Measurements from ENCODE around the gene ITIH1.
"Not testable (repeated sequence)": the region's sequence is repeated elsewhere in the genome, so short reads cannot be mapped to it uniquely, and the experiment has no call there.

Gene ITIH1

DNA sequence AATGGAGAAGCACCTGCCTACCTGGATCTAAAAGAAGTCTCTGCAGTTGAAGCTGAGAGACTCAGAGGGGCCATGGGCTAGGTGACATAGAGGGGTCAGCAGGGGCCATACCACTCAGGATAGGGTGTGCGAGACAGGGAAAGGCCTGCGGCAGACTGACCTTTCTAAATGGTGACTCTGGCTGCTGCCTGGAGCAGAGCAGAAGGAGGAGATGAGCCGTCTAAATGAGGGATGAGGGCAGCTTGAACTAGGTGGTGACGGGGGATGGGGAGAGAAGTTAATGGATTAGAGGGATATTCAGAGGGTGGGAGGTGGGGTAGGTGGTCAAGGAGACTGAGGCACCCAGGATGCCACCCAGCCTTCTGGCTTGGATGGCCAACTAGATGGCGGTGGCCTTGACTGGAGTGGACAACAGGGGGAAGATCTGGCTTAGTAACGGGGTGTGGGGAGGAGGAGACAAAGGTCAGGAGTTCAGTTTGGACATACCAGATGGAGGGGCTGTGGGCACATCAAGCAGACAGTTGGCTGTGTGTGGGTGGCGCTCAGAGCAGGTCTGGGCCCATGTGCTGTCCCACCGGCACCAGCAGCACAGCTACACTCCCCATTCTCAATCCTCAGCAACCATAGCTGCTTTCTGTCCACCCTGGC is 3.2 kb upstream of the ITIH1 start:
- TF ChIP-seq, protein P1, sequence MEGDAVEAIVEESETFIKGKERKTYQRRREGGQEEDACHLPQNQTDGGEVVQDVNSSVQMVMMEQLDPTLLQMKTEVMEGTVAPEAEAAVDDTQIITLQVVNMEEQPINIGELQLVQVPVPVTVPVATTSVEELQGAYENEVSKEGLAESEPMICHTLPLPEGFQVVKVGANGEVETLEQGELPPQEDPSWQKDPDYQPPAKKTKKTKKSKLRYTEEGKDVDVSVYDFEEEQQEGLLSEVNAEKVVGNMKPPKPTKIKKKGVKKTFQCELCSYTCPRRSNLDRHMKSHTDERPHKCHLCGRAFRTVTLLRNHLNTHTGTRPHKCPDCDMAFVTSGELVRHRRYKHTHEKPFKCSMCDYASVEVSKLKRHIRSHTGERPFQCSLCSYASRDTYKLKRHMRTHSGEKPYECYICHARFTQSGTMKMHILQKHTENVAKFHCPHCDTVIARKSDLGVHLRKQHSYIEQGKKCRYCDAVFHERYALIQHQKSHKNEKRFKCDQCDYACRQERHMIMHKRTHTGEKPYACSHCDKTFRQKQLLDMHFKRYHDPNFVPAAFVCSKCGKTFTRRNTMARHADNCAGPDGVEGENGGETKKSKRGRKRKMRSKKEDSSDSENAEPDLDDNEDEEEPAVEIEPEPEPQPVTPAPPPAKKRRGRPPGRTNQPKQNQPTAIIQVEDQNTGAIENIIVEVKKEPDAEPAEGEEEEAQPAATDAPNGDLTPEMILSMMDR (conservative IDR thresholded peaks at IDR 0.05; ENCODE audit: low read depth) = no peak
- no peak overlapping the region for H3K27ac ChIP-seq
- no peak for DNase-seq (ENCODE audit: low spot score)
- CTCF ChIA-PET = no interaction called here
- POLR2A ChIA-PET (ENCODE audit: low non-redundant PET) = no interaction called here

DNA sequence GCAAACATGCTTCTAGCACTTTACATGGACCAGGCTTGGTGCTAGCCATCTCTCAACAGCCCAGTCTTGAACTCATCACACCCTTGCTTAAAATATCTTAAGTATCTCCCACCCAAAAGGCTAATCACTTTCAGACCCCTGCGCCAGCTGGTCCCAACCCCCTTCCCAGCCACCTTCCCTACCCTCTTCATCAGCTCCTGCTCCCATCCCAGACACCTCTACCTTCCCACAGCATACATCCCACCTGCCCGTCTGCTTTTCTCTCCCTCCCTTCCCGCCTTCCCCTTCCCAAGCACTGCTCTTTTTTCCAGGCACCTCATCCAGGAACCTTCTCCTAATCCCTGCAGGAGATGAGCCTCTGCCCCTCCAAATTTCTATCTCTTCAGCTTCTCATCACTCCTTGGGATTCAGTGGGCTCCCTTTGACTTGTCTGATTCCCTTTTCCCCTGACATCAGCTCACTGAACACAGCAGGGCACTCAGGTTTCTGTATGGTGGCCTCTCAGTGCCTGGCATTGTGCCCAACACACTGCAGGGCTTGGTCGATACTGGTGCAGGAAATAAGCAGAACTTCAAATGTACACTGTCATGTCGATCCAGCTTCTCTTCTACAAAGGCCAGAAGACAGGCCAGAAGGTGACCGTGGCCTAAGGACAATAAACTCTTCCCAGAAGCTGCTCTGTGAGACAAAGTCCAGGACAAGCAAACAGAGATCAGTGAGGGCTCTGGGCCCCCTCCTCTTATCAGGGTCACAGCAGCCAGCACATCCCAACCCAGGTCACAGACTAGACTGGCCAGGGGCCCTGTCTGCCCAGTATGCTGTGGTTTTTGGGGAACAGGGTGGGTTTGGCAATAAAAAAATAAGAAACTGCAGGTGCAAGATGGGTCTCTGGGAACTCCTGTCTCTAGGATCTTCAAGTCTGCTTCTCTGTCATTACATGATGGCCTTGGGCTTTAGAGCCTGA is 2.2 kb upstream of the ITIH1 start:
- TF ChIP-seq, protein P1 (conservative IDR thresholded peaks at IDR 0.05; ENCODE audit: low read depth) = no peak
- ChIA-PET CTCF (interaction anchor here (0.6 kb wide), 1 partner anchor 24 kb away, joined by 3 read pairs; no protein-coding TSS in a partner anchor), POLR2A (ENCODE audit: low non-redundant PET) (no interaction called here)
- H3K27ac ChIP-seq = no peak overlapping the region
- no peak for DNase-seq (ENCODE audit: low spot score)

DNA sequence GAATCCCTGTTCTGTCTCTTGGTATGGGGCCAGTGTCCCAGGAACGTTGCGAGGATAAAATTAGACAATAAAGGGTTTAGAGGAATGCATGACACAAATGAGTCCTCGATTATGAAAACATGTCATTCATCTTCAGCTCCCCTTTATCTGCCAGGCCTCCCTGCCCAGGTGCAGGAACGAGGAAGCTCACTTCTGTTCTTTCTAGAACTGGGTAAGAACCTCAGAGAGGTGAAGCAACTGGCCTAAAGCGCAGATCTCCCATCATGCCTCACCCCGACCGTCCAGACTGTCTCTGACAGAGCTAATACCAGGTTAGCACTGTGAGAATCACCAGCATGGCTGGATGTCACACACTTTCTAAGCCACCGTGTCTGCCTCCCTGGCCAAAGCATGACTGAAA is 1.5 kb upstream of the ITIH1 start:
- H3K27ac ChIP-seq = no peak overlapping the region
- ChIA-PET POLR2A (ENCODE audit: low non-redundant PET) (no interaction called here), CTCF (interaction anchor here (0.6 kb wide), 1 partner anchor 23 kb away, joined by 3 read pairs; no protein-coding TSS in a partner anchor)
- DNase-seq (ENCODE audit: low spot score) = no peak
- TF ChIP-seq, protein P1 (conservative IDR thresholded peaks at IDR 0.05; ENCODE audit: low read depth) = no peak

DNA sequence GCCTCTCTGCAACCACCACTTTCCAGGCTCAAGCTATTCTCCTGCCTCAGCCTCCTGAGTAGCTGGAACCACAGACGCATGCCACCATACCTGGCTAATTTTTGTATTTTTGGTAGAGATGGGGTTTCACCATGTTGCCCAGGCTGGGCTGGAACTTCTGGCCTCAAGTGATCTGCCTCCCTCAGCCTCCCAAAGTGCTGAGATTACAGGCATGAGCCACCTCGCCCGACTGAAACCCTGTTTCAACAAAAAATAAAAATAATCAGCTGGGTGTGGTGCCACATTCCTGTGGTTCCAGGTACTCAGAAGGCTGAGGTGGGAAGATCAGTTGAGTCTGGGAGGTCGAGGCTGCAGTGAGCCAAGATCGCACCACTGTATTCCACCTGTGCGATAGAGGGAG is 913 bp upstream of the ITIH1 start:
- DNase-seq (ENCODE audit: low spot score); H3K27ac ChIP-seq; POLR2A ChIA-PET (ENCODE audit: low non-redundant PET); CTCF ChIA-PET: not testable (repeated sequence)

DNA sequence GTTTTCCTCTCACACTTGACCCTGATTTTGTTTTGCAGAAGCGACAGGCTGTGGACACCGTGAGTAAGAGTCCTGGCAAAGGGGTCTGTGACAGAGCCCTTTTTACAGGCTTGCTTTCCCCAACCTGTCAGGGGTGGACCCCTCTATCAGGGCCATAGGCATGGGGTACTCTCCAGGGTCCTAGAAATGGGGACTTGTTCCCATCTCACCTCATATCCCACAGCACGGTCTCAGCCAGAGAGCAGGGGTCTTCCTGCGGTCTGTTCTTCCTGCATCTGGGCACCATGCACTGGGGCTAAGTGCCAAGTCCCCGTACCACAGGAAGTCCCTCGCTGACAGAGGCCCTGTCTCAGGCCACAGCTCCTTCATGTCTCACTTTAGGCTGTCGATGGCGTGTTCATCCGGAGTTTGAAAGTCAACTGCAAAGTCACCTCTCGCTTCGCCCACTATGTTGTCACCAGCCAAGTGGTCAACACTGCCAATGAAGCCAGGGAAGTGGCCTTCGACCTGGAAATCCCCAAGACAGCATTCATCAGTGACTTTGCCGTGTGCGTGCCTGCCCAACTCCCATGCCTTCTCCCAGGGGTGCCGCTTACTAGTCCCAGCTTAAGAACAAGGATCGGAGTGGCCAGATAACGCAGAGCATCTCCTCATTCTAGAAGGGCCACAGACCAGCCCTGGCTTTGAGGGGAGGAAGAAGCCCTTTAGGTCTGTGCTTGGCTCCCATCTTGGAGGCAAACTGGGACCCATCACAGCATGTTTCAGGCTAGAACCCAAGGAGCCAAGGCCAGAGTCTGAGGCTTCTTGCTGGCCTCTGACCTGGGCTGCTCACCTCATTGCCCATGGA is 783 bp downstream of the ITIH1 start:
- TF ChIP-seq, protein P1 (conservative IDR thresholded peaks at IDR 0.05; ENCODE audit: low read depth) = no peak
- H3K27ac ChIP-seq = no peak overlapping the region
- CTCF ChIA-PET = no interaction called here
- DNase-seq (ENCODE audit: low spot score) = no peak
- POLR2A ChIA-PET (ENCODE audit: low non-redundant PET) = no interaction called here

DNA sequence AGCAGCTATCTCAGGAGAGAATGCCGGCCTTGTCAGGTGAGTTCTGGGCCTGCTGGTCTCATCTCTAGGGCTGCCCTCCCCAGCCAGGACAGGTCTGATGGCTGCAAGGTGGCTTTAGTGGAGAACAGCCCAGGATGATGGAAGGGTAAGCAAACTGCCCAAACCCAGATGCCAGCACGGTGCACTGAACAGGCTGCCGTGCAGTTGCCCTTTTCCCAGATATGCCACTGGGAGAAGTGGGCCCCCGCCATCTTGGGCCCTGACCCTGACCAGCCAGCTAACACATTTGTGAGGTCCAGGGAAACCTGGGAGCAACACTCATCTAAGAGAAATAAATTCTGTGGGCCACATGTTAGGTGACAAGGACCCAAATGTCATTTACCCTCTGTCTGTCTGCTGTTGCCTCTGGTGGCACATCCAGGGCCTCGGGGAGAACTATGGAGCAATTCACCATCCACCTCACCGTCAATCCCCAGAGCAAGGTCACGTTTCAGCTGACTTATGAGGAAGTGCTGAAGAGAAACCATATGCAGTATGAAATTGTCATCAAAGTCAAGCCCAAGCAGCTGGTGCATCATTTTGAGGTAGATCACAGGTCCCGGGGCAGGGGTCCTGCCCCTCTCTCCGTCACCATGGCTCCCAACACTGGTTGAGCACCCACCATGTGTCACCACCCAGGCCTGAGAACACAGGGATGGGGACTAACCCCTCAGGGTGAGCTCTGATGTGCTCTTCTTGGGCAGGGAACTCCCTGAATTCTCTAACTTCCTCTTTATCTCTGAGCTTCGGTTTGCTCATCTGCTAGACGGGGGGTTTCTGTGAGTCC is 1.8 kb downstream of the ITIH1 start:
- POLR2A ChIA-PET (ENCODE audit: low non-redundant PET) = no interaction called here
- no peak for DNase-seq (ENCODE audit: low spot score)
- no peak overlapping the region for H3K27ac ChIP-seq
- CTCF ChIA-PET = no interaction called here
- TF ChIP-seq, protein P1 (conservative IDR thresholded peaks at IDR 0.05; ENCODE audit: low read depth) = no peak

All from RWPE1 (cell line).